ENCODE data around the gene SLC39A12.

DNA sequence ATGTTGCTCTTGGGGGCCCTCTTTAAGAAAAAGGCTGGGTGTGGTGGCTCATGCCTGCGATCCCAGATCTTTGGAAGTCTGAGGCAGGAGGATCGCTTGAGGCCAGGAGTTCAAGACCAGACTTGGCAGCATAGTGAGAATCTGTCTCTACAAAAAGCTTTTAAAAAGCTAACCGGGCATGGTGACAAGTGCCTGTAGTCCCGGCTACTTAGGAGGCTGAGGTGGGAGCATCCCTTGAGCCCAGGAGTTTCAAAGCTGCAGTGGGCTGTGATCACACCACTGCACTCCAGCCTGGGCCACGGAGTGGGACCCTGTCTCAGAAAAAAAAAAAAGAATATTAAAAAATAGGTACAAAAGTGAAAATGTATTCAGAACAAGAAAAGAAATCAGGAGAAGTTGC, 38.1 kb upstream of the SLC39A12 start:
- no peak for TF ChIP-seq RAD21 (CRISPR knock-in tag; IDR thresholded peaks at IDR 0.05)
- no peak for TF ChIP-seq ZNF382 (CRISPR knock-in tag; IDR thresholded peaks at IDR 0.05; ENCODE audit: borderline replicate concordance)
- no peak for TF ChIP-seq STAG1 (CRISPR knock-in tag; IDR thresholded peaks at IDR 0.05)
- no peak for TF ChIP-seq HNRNPK (IDR thresholded peaks at IDR 0.05; ENCODE audit: low read depth, low read length, poor library complexity, severe bottlenecking)

Measured in HepG2 (cell line).